Neural progenitor cell (in vitro differentiated cells): ENCODE data around the gene TAF11. TPM values are rescaled to one million over a fixed set of nuclear protein-coding genes. Genes with fewer than 3 reads are reported as not detected.

Experiments
- DNase-seq: peaks from one replicate; pipeline ENCODE4 v3.0.0-alpha.2; 2016; ENCODE audit warnings: low spot score
- H2AFZ ChIP-seq: fragments of 200-600 bp; sonication (generic); replicated peaks from 2 replicates; pipeline ENCODE4 v1.6.1; 2016; ENCODE audit warnings: antibody characterized with exemption
- H3F3A ChIP-seq: fragments of 200-600 bp; sonication (generic); 2 replicates; pipeline ENCODE4 v1.6.1; 2016; ENCODE audit warnings: antibody characterized with exemption, low read depth
- H3K27ac ChIP-seq: fragments of 200-600 bp; sonication (generic); 2 replicates; pipeline ENCODE4 v1.5.1; 2016; ENCODE audit warnings: mild to moderate bottlenecking
- H3K27me3 ChIP-seq: fragments of 200-600 bp; sonication (generic); 2 replicates; pipeline ENCODE4 v1.6.1; 2016; ENCODE audit warnings: mild to moderate bottlenecking, moderate library complexity
- H3K36me3 ChIP-seq: fragments of 200-600 bp; sonication (generic); 2 replicates; pipeline ENCODE4 v1.5.1; 2016
- H3K4me1 ChIP-seq: fragments of 200-600 bp; sonication (generic); 2 replicates; pipeline ENCODE4 v1.6.1; 2016; ENCODE audit warnings: mixed run types
- H3K4me2 ChIP-seq: fragments of 200-600 bp; sonication (generic); 2 replicates; pipeline ENCODE4 v1.6.1; 2016
- H3K4me3 ChIP-seq: fragments of 200-600 bp; sonication (generic); 2 replicates; pipeline ENCODE4 v1.5.1; 2016
- H3K79me2 ChIP-seq: fragments of 200-600 bp; sonication (generic); 2 replicates; pipeline ENCODE4 v1.6.1; 2016; ENCODE audit warnings: low read depth
- H3K9ac ChIP-seq: fragments of 200-600 bp; sonication (generic); 2 replicates; pipeline ENCODE4 v1.6.1; 2016
- H3K9me3 ChIP-seq: fragments of 200-600 bp; sonication (generic); 2 replicates; pipeline ENCODE4 v1.5.1; 2016; ENCODE audit warnings: low read depth
- H4K20me1 ChIP-seq: fragments of 200-600 bp; sonication (generic); 2 replicates; pipeline ENCODE4 v1.6.1; 2016; ENCODE audit warnings: low read depth
- H3K27ac Mint-ChIP-seq: 3 replicates; pipeline ENCODE4 v1.8.0; 2021; ENCODE audit warnings: mixed read lengths
- H3K27me3 Mint-ChIP-seq: 2 replicates; pipeline ENCODE4 v1.8.0; 2022; ENCODE audit warnings: low read depth, mild to moderate bottlenecking, inconsistent platforms, moderate library complexity, mixed read lengths; ENCODE audit not compliant: insufficient read depth
- H3K36me3 Mint-ChIP-seq: 3 replicates; pipeline ENCODE4 v1.8.0; 2021; ENCODE audit warnings: mixed read lengths
- H3K4me1 Mint-ChIP-seq: 3 replicates; pipeline ENCODE4 v1.8.0; 2021; ENCODE audit warnings: mixed read lengths
- H3K4me3 Mint-ChIP-seq: 3 replicates; pipeline ENCODE4 v1.8.0; 2021; ENCODE audit warnings: mild to moderate bottlenecking, moderate library complexity, mixed read lengths
- H3K9me3 Mint-ChIP-seq: 3 replicates; pipeline ENCODE4 v1.8.0; 2020; ENCODE audit warnings: mixed read lengths
- EZH2 ChIP-seq: fragments of 200-600 bp; sonication (generic); IDR thresholded peaks from 2 replicates; pipeline ENCODE4 v1.6.1; 2017; ENCODE audit warnings: antibody characterized with exemption, mild to moderate bottlenecking, moderate library complexity
- EZH2phosphoT487 ChIP-seq: fragments of 200-600 bp; sonication (generic); IDR thresholded peaks from 2 replicates; pipeline ENCODE4 v1.6.1; 2017; ENCODE audit warnings: antibody characterized with exemption
- total RNA-seq: library from RNA; depleted of rRNA; stranded (reverse); fragments of >200 nt; gene quantifications from 2 replicates; pipeline ENCODE4 v1.2.3, GENCODE V29; 2015; ENCODE audit warnings: low replicate concordance
- TF ChIP-seq, protein P1 (sequence below): fragments of 200-600 bp; sonication (generic); IDR thresholded peaks from 2 replicates; pipeline ENCODE4 v1.5.1; 2017; ENCODE audit warnings: antibody characterized with exemption, mild to moderate bottlenecking

TAF11 gene
- total RNA-seq, 1 donor from 2014 or later = 75.0 TPM

DNA sequence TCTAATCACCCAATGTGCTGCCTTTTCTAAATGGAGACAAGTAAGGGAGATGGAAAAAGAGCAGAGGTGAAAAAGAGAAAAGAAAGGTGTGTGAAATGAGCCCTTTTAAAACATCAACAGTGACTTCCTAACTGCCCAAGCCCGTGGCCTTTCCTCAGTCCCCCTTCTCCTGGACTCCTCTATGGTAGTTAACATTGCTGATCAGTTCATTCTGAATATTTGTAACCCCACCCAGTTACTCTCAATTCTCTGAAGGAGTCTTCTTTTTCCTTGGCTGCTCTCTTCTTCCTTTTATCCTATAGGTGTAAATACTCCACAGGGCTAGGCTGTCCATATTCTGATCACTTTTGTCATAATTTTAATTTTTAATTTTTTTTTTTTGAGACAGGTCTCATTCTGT lies 27.1 kb downstream of the TAF11 start:
- Histone ChIP-seq H3K9me3 (no peaks in the 10 kb centered on the region), H2AFZ (no peak overlapping the region), H3K4me3 (no peak overlapping the region), H3K27me3 (no peaks in the 10 kb centered on the region), H3K4me1 (no peaks in the 10 kb centered on the region), H3K79me2 (no peaks in the 10 kb centered on the region), H4K20me1 (no peaks in the 10 kb centered on the region), H3K27ac (no peak overlapping the region), H3F3A (no peaks in the 10 kb centered on the region), H3K4me2 (no peak overlapping the region), H3K36me3 (peaks cover 4% of the 10 kb centered on the region), H3K9ac (no peak overlapping the region)
- Mint-ChIP-seq H3K27ac (no peak overlapping the region), H3K4me3 (no peak overlapping the region), H3K27me3 (peaks cover 2% of the 10 kb centered on the region), H3K36me3 (peaks cover 14% of the 10 kb centered on the region), H3K4me1 (no peaks in the 10 kb centered on the region), H3K9me3 (no peaks in the 10 kb centered on the region)
- TF ChIP-seq, protein P1, sequence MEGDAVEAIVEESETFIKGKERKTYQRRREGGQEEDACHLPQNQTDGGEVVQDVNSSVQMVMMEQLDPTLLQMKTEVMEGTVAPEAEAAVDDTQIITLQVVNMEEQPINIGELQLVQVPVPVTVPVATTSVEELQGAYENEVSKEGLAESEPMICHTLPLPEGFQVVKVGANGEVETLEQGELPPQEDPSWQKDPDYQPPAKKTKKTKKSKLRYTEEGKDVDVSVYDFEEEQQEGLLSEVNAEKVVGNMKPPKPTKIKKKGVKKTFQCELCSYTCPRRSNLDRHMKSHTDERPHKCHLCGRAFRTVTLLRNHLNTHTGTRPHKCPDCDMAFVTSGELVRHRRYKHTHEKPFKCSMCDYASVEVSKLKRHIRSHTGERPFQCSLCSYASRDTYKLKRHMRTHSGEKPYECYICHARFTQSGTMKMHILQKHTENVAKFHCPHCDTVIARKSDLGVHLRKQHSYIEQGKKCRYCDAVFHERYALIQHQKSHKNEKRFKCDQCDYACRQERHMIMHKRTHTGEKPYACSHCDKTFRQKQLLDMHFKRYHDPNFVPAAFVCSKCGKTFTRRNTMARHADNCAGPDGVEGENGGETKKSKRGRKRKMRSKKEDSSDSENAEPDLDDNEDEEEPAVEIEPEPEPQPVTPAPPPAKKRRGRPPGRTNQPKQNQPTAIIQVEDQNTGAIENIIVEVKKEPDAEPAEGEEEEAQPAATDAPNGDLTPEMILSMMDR = no peak
- TF ChIP-seq EZH2phosphoT487 (no peak), EZH2 (no peak)
- DNase-seq = no peak

DNA sequence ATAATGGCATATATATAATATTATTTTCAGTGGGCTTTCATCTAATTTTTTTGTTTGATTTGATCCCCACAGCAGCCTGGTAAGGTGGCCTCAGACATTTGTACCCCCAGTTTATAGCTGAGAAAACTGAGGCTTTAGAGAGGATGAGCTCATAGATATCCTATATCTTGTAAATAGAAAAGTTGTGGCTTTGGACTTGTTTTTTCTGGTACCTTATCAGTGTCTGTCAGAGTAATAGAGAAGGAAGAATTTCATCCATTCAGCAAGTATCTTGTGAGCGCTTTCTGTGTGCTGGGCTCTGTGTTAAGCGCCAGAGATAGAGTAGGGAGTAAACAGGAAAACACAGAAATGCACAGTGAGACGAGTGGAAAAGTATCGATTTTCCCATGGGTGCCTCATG lies 27.9 kb downstream of the TAF11 start:
- H3K9ac ChIP-seq = no peak overlapping the region
- TF ChIP-seq EZH2phosphoT487 (no peak), EZH2 (no peak)
- TF ChIP-seq, protein P1 = no peak
- Mint-ChIP-seq H3K4me1 (no peaks in the 10 kb centered on the region), H3K36me3 (peaks cover 18% of the 10 kb centered on the region), H3K4me3 (no peak overlapping the region), H3K9me3 (no peaks in the 10 kb centered on the region), H3K27me3 (peaks cover 2% of the 10 kb centered on the region), H3K27ac (no peak overlapping the region)
- H3K79me2 ChIP-seq = no peaks in the 10 kb centered on the region
- H3F3A ChIP-seq = no peaks in the 10 kb centered on the region
- H3K27me3 ChIP-seq = no peaks in the 10 kb centered on the region
- DNase-seq = no peak
- H4K20me1 ChIP-seq = no peaks in the 10 kb centered on the region
- no peak overlapping the region for H3K27ac ChIP-seq
- H3K4me2 ChIP-seq = no peak overlapping the region
- H3K4me1 ChIP-seq = no peaks in the 10 kb centered on the region
- no peak overlapping the region for H3K4me3 ChIP-seq
- peaks cover 4% of the 10 kb centered on the region for H3K36me3 ChIP-seq
- H3K9me3 ChIP-seq = no peaks in the 10 kb centered on the region
- H2AFZ ChIP-seq = no peak overlapping the region

DNA sequence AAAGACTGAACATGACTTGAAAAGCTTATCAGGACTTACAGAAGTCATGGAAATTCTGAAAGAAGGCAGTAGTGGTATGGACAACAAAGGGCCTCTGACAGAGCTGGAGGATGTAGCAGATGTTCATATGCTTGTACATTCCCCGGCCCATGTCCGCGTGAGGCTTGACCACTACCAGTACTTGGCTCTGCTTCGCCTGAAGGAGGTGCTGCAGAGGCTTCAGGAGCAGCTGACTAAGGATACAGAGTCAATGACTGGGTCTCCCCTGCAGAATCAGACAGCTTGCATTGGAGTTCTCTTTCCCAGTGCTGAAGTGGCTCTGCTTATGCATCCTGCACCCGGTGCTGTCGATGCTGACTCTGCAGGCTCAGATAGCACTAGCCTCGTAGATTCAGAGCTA lies 29.2 kb downstream of the TAF11 start:
- TF ChIP-seq, protein P1 = peak; percentile 26
- no peak for TF ChIP-seq EZH2phosphoT487
- Mint-ChIP-seq H3K27me3 (peaks cover 2% of the 10 kb centered on the region), H3K36me3 (peaks cover 18% of the 10 kb centered on the region), H3K9me3 (no peaks in the 10 kb centered on the region), H3K4me1 (no peaks in the 10 kb centered on the region), H3K4me3 (no peak overlapping the region), H3K27ac (no peak overlapping the region)
- no peaks in the 10 kb centered on the region for H3F3A ChIP-seq
- H3K9me3 ChIP-seq = no peaks in the 10 kb centered on the region
- H3K79me2 ChIP-seq = no peaks in the 10 kb centered on the region
- DNase-seq = no peak
- H3K9ac ChIP-seq = no peak overlapping the region
- no peak overlapping the region for H3K27ac ChIP-seq
- no peaks in the 10 kb centered on the region for H3K27me3 ChIP-seq
- H3K4me2 ChIP-seq = no peak overlapping the region
- H4K20me1 ChIP-seq = no peaks in the 10 kb centered on the region
- H3K4me1 ChIP-seq = no peaks in the 10 kb centered on the region
- peaks cover 4% of the 10 kb centered on the region for H3K36me3 ChIP-seq
- no peak overlapping the region for H3K4me3 ChIP-seq
- no peak overlapping the region for H2AFZ ChIP-seq
